ENCODE measurements around the gene UAP1L1.

UAP1L1 gene

DNA sequence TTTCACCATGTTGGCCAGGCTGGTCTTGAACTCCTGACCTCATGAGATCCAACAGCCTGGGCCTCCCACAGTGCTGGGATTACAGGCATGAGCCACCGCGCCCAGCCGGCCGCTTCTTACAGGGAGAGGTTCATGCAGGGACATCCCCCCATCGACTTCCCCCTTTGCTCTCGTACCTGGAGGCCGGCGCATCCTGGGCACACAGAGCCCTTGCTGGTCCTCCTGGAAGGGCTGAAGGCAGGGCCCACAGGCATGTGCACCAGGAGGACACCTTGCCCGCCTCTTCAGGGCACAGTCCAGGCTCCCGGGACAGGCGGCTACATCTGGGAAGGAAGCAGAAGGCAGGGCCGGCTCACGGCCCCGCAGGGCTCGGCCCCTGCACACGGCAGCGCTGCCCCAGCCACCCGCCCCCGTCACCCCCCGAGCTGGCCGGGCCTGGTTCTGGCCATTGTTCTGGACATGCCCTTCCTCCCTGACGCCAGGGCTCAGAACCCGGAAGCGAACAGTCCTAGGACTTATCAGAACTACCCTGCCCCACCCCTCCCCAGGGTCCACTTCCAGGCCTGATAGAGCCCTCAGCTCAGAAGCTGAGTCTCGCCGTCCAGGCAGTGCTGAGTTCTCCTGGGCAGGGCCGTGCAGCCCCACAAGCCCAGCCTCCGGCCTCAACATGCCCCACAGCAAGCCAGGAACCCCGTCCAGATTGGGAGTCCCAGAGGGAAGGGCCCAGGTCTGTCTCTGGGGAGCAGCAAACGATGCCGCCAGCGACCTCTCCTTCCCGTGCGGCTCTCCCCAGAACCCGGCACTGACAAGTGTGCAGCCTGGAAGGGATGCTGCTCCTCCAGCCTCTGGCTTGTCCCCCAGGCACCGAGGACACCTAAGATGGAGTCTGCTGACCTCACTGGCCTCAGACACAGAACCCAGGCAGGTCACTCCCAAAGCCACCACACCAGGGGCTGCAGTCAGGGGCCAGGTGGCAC lies 34.3 kb upstream of the UAP1L1 start:
- no peak for DNase-seq

DNA sequence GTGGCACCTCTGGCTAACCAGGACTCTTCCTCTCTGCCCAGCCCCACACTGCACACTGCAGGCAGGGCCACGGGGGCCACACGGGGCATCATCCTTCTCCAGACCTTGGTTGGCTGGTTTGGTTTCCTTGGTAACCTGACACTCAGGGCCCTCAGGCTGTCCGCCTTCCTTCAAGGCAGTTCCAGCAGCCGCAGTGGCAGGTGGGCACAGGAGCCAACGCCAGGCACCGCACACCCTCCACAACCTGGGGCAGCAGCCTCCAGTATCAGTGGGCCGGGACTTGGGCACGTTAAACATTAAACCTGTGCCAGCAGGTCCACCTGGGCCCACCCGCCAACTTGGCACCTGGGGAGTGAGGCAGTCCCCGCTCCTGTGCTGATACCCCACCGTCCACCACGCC lies 33.3 kb upstream of the UAP1L1 start:
- no peak for DNase-seq

DNA sequence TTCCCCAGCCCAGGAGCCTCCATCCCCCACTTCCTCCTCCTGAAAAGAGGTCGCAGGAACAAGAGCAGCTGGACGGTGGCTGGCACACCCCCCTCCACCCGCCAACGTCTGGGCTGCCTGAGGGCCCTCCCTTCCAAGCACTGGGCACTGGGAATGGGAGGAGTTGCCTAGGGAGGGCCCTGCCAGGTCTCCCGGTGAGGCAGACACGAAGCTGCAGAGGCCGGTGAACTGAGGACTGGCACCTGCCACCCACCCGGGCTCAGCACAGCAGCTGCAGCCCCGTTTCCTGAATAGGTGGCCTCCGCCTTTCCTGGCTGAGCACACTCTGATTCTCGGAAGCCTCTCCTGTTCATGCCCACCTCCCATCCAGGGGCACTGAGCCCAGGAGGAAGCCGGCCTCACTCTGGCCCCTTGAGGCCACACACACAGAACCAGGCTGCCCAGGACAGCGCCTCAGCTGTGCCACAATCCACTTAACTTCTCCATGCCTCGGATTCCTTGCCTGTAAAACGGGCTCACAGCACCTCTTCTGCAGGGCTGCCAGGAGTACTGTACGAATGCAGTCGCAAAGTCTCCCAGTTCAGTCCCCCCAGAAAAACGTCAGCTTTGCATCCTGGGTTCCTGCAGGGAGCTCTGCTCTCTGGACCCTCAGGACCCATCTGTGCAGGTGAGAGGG lies 32.7 kb upstream of the UAP1L1 start:
- DNase-seq, result no peak

DNA sequence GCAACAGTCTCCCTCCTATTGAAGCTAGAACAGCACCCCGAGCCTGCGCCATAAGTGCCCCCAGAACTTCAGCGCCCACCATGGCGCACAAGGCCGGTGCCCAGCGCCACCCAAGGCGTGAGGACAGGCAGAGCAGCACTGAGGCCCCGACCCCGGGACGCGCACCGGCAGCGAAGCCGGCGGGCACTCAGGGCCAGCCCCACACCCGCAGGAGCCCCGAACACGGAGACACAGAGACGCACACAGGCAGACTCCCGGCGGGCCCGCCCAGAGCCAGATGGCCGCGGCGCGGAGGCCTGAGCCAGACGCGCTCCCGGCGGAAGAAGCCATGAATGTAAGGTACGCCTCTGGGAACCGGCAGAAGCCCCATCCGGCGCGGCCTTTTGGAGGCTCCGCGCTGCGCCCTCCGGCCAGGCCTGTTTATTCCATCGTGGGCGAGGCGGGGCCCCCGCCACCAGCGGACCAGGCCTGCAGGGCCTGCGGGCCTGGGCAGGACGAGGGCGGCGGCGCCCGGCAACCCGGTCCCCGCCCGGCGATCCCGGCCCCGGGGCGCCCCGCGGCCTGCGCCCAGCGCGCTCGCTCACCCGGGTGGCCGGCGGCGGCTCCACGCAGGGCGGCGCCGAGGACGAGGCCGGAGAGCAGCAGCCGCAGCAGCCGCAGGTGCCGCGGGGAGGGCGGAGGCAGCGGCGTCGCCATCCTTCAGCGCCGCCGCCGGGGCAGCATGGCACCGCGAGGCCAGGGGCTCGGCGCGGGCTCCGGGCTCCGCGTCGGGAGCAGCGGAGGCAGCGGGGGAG lies 31.8 kb upstream of the UAP1L1 start:
- peak in 1 of 2 experiments; percentile 43 for DNase-seq

DNA sequence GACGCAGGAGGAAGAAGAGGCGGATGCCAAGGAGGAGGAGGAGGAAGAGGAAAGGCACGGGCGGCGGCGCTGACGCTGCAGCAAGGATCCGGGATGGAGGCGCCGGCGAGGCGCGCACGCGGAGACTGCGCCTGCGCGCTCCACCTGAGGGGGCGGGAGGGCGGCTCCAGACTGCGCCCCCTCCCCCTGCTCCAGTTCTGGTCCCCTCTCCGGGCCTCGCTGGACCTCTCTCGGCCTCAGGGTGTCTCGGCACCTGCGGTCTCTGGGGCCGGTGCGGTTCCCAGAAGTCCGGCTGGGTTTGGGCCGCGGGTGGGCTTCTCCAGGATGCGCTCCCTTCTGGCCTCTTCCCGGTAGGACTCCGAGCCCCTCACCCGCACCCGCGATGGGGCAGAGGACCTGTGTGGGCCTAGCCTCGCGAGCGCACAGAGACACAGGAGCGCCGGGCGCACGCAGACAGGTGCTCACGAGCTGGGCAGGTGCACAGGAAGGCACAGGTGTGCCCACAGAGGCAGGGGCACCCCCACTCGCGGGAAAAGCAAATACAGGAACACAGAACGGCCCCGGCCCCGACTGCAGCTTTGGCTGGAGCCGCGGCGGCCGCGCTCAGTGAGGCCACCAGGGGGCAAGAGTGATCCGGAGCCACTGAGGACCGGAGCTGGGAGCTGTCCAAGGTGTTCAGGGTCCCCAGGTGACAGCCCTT lies 31.1 kb upstream of the UAP1L1 start, which contains the start of gene NPDC1:
Gene NPDC1 (minus strand): TSS at position 90 of the 700 bp plus-strand sequence. CDS start 188 bp downstream, outside the sequence.
- DNase-seq, result peak in 1 of 2 experiments; percentile 46

DNA sequence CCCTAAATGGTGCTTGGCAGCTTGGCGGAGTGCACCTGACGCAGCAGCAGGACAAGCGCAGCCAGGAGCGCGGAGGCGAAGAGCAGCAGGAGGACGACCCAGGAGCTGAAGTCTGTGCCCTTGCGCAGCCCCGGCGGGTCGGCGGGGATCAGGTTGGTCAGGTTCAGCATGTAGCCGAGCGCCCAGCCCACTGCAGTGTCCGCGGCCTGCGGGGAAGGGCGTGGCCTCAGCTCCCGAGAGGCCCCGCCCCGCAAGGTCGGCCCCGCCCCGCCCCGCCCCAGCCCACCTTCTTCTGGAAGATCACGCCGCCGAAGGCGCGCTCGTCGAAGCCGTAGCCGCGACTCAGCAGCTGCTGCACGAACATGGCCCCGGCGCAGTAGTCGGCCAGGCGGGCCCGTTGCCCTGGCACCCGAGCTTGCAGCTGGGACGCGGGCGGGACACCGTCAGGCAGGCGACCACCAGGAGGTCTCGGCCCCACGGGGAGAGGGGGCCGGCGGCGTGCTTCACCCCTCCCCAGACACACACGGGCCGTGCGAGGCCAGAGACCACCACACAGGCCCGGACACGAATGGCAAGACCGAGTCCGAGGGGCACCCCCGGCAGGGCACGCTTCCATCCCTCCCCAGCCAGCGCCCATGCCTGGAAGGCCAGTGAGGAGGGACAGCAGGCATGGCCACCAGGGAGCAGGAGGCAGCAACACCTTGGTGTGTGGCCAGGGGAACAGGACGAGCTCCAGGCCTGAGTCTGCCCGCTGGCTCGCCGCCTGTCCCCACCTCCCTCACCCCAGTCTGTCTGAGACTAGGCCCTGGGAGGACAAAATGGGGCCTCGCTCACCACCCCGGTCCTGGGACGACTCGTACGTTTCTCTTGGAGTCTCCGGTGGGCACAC lies 28.4 kb upstream of the UAP1L1 start:
- DNase-seq, result peak in 1 of 2 experiments; percentile 22

DNA sequence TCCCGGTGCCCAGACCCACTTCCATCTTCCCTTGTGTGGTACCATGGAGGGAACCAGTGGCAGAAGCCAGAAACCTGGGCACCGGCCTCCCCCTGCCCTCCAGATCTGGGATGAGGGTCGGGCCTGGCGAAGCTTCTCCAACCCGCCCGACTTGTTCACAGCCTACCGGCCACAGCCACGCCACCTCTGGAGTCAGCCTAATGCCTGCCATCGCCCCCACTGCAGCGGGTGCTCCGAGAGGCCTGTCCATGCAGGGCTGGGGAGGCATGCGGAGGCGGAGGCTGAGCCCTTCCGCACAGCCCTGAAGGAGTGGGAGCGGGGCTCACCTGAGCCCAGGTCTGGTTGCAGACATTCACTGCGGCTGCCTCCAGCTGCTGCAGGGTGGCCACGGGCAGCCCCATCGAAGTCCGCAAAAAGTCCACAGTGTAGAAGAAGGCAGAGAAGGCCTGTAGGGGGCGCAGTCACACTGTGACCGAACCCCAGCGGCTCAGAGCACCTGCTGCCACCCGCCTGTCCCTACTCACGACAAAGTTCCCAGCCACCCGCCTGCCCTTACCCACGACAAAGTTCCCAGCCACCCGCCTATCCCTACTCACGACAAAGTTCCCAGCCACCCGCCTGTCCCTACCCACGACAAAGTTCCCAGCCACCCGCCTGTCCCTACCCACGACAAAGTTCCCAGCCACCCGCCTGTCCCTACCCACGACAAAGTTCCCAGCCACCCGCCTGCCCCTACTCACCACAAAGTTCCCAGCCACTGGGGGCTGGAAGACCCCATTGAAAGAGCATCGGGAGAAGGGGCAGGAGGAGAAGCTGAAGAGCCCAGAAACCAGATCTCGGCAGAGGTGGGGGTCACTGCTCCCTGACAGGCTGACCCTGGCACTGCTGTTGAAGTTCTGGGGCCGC lies 27.5 kb upstream of the UAP1L1 start:
- DNase-seq, result peak in 1 of 2 experiments; percentile 20

DNA sequence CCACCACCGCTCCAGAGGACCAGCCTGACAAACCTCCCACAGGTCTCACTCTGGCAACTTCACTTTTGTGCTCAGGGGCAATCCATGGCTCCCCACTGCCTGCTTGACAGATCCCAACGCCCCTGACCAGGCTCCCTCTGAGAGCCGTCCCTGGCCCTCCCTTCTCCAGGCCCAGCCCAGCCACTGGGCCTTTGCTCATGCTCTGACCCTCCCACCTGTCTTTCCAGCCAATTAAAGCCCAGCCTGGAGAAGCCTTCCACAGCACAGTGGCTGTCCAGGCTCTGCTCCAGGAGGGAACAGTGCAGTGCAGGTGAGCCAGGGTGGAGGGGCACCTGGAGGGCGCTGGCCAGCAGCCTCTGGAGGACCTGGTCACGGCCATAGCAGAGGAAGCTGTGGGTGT lies 26.7 kb upstream of the UAP1L1 start:
- no peak for DNase-seq

DNA sequence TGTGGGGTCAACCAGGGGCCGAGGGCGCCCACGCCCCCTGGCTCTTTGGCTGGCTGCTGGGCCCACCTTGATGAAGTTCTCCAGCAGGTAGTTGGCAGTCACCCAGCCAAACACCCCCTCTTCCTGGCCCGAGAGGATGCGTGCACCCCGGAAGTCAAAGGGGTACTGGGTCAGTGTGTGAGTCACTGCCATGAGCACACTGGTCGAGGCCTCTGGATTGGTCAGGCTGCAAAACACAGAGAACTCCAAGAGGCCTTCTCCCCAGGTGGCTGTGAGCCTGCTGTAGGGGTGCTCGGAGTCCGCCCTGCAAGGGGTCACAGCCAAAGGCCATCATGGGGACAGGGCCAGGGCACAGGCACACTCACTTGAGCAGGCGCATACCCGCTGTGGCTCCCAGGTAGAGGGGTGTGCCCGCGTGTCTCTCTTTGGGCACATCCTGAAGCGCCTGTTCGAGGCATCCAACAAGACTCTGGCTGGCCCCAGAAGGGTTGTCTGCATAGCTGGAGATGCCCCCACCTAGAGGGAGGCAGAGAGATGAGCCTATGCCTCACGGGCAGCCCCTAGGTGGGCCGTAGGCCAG lies 26.1 kb upstream of the UAP1L1 start:
- no peak for DNase-seq

DNA sequence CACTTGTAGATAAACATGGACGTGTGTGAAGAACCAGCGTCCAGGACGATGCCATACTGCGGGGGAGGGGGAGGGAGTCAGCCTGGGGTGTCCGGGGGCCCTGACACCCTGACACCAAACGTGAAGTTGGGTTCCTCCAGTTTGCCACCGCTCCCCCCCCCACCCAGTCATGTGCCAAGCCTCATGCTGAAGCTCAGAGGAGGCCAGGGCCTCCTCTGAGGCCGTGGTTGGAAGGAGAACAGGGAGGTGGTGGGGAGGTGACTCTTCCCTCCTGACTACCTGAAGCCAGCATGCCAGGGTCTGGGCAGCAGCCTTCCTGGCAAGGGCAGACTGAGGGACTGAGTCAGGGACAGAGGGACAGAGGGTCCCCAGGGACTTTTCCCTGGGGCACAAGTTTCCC lies 25.0 kb upstream of the UAP1L1 start:
- no peak for DNase-seq

DNA sequence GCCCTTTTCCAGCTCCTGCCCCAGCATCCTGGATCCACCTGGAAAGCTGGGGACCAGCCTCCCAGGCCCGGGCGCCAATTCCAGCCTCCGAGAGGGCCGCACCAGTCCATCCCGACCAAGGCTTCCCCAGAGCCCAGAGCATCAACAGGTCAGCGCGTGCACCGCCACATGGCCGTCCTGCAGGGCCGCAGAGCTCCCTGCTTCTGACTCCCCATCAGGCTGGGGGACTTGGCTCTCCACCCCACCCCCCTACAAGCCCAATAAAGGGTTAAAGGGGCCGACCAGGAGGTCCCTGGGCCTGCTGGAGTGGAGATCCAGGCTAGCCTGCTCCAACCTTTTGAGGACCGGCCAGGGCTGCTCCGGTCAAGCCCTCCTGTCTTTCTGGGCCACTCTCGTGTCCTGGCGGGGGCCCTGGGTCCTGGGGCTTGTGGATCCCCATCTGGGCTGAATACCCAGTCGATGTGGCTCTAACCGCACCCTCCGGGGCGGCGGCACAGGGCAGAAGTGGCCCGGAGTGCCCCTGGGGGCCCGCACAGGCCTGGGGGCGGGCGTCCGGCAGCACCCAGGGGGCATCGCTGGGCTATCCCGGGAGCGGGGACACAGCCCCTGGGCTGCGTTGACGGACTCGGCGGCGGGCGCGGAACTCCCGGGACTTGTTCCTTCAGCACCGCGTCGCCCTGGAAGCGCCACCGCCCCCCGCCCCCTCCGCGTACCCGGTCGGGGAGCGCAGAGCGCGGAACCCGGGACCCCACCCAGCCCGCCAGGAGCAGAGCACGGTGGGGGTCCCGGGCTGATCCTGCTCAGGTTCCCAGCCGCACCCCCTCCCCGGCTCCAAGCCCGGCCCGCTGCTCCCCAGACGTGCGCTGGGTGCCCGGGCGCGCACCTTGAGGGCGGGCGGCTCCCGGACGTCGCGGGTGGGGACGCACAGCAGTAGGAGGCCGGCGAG lies 24.0 kb upstream of the UAP1L1 start:
- DNase-seq, result no peak

DNA sequence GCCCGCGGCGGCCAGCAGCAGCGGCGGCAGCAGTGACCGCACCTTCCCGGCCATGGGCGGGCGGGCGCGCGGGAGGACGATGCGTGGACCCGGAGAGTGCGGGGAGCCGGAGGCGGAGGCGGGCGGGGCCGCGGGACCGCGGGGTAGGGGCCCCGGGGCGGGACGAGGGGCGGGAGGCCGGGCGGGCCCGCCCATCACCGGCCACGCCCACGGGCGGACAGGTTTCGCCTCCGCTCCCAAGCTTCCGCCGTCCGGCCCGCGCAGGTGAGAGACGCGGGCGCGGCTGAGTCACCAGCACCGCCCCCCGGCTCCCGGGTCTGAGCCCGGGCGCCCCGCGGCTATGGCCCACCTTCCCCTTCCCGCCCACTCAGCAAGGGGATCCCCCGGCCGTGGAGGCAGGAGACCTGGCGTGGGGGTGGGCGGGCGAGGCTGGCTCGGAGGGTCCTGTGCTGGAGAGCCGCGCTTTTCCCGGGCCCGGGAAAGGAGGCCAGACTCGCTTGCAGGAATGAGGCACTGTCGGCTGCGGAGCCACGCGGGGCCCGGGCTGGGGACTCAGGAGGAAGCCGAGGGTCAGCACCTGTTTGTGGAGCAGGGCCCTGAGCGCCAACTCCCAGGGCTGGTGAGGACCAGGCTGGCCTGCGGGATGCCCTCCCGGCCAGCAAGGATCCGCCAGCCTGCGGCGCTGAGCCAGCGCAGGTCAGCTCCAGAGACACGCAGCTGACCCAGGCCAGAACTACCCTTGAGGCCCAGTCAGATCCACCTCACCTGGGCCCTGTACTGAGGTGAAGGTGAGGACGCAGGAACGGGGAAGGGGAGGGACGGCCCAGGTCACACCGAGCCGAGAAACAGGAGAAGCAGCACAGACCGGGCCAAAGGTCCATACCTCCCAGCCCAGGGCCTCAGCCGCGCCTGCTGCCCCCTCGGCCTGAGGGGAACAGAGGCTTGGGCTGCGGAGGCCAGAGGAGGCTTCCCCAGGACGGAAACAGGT lies 23.1 kb upstream of the UAP1L1 start, which contains the start of gene ENTPD2:
Gene ENTPD2 (minus strand): TSS at position 118 of the 988 bp plus-strand sequence. CDS start 64 bp downstream, at position 54.
- DNase-seq, result no peak

DNA sequence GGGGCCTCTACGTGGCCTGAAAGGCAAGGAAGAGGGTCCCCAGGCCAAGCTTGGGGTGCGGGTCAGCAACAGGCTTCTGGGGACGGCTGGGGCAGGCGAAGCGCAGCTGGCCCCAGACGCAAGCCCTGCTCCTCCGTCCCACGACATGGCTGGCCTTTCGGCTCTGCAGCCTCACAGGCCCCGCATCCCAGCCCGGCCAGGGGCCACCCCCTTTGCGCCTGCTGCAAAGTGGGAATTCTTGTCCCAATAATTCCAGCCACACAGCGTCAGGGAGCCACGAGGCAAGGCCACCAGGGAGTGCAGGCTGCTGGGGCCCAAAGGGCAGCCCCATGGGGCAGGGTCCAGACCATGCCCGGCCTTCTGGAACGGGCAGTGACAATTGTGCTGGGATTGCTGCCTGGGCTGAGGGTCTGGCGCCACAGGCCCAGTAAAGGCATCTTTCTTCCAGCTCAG lies 22.4 kb upstream of the UAP1L1 start:
- no peak for DNase-seq

DNA sequence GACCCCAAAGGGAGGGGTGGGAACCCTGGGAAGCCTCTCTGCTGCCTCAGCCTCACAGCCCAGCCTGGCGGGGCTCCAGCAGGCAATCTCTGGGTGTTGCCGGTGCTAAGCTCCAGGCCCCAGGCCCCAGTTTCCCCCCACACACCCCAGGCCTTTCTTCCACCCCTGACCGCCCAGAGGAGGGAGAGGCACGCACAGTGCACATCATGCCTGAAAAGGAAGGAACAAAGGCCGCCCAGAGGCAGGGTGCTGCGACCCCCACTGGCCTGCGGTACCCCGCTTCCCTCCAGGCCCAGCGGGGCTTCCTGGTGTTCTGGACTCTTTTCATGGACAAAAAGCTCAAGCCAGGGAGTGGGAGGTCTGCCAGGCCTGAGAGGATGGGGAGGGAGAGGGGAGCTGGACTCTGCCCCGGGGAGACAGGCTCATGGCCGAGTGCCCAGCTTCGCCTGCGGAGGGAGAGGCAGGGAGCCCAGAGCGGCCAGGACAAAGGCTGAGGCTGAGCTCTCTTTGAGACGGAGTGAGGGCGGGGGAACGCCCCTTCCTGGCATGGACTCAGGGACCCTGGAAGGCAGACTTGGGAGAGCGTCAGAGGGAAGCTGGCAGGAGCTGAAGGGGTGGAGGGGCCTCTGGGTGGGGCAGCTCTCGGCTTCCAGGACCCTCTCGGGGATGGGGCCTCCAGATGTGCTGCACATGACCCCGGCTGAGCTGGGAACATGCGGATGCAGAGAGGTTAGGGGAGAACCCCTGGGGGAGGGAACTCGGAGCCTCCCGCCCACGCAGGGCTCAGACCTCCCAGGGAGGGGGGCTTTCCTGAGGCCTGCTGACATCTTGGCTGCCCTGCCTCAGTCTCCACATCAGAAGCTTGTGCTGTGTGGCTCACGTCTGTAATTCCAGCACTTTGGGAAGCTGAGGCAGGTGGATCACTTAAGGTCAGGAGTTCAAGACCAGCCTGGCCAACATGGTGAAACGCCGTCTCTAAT lies 21.6 kb upstream of the UAP1L1 start:
- DNase-seq, result peak; percentile 63 to 86

DNA sequence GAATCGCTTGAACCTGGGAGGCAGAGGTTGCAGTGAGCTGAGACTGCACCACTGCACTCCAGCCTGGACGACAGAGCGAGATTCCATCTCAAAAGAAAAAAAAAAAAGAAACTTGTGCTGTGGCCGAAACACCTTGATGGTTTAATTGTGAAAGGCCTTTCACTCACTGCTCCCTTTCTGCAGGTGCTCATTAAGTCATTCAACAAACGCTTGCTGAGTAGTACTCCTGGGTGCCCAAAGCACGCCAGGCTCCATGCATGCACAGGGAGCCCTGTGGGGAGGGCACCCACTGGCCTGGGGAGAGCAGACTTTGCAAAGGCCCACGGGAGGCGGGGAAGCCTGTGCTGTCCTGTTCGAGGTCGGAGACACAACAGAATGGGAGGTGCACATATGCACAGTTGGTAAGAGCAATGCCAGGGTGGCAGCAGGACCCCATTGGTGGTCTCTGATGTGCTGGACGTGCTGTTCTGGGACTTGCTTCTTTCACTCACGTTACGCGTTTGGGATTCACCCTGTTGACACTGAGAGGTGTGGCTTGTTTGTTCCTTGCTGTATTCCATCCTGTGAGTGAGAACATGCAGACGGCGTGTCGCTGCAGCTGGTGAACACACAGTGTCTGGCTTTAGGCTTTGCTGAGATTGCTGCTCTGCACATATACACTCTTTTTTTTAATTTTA lies 20.4 kb upstream of the UAP1L1 start:
- DNase-seq, result no peak
